Keratinocyte (primary cell): ENCODE data around the gene MARK1. TPM values are rescaled to one million over a fixed set of nuclear protein-coding genes. Genes with fewer than 3 reads are reported as not detected.

Experiments used
- DNase-seq: peaks from one replicate; pipeline ENCODE4 v3.0.0-alpha.2; 2011; ENCODE audit warnings: low read depth, missing footprints, low spot score
- FAIRE-seq: peaks from 2 replicates; lab custom pipeline; 2011; peaks lifted over from hg19 to GRCh38; lab: Jason Lieb, UNC
- H2AFZ ChIP-seq: 2 replicates; pipeline ENCODE4 v1.6.0; 2012; ENCODE audit warnings: low read length, control low read depth, inconsistent platforms; ENCODE audit not compliant: control insufficient read depth
- H3K27ac ChIP-seq: 2 replicates; pipeline ENCODE4 v1.5.1; 2011; ENCODE audit warnings: low read length; ENCODE audit not compliant: control insufficient read depth, insufficient read depth
- H3K27me3 ChIP-seq: 3 replicates; pipeline ENCODE4 v1.6.0; 2011; ENCODE audit warnings: low read length; ENCODE audit not compliant: control insufficient read depth, insufficient read depth; ENCODE audit errors: extremely low read depth
- H3K36me3 ChIP-seq, 2 experiments: 2 replicates in 1 of 2; 3 replicates in 1 of 2; pipeline ENCODE4 v1.5.1; 2011; ENCODE audit warnings: low read length in 2 of 2, mild to moderate bottlenecking in 1 of 2; ENCODE audit not compliant: control insufficient read depth in 2 of 2, insufficient read depth in 2 of 2; ENCODE audit errors: extremely low read depth in 1 of 2
- H3K4me1 ChIP-seq: 3 replicates; pipeline ENCODE4 v1.5.1; 2011; ENCODE audit warnings: low read length; ENCODE audit not compliant: control insufficient read depth, insufficient read depth; ENCODE audit errors: extremely low read depth
- H3K4me2 ChIP-seq: 3 replicates; pipeline ENCODE4 v1.6.0; 2011; ENCODE audit warnings: low read depth, low read length; ENCODE audit not compliant: control insufficient read depth, insufficient read depth; ENCODE audit errors: extremely low read depth
- H3K4me3 ChIP-seq, 3 experiments: fragments of 200-600 bp in 1 of 3; sonication (generic) in 1 of 3; 2 replicates in 2 of 3; 3 replicates in 1 of 3; pipeline ENCODE4 v1.5.1; 2011 to 2016; ENCODE audit warnings: low read length in 3 of 3, mild to moderate bottlenecking in 3 of 3, control low read depth in 2 of 3, inconsistent platforms in 1 of 3, low read depth in 1 of 3, mixed read lengths in 1 of 3, mixed run types in 1 of 3, moderate library complexity in 1 of 3; ENCODE audit not compliant: control insufficient read depth in 2 of 3, insufficient read depth in 2 of 3; ENCODE audit errors: extremely low read depth in 1 of 3
- H3K79me2 ChIP-seq: 2 replicates; pipeline ENCODE4 v1.6.0; 2012; ENCODE audit warnings: low read length; ENCODE audit not compliant: control insufficient read depth, insufficient read depth
- H3K9ac ChIP-seq: 3 replicates; pipeline ENCODE4 v1.6.0; 2011; ENCODE audit warnings: low read length; ENCODE audit not compliant: control insufficient read depth, insufficient read depth; ENCODE audit errors: extremely low read depth
- H3K9me1 ChIP-seq: 3 replicates; pipeline ENCODE4 v1.6.0; 2011; ENCODE audit warnings: low read length; ENCODE audit not compliant: control insufficient read depth, insufficient read depth; ENCODE audit errors: extremely low read depth
- H3K9me3 ChIP-seq: 2 replicates; pipeline ENCODE4 v1.5.1; 2012; ENCODE audit warnings: low read depth, low read length; ENCODE audit not compliant: control insufficient read depth
- H4K20me1 ChIP-seq: 3 replicates; pipeline ENCODE4 v1.6.0; 2011; ENCODE audit warnings: low read length; ENCODE audit not compliant: control insufficient read depth, insufficient read depth; ENCODE audit errors: extremely low read depth
- EZH2 ChIP-seq: IDR thresholded peaks from one replicate; pipeline ENCODE4 v1.6.1; 2012; ENCODE audit warnings: inconsistent platforms, mild to moderate bottlenecking, low read length, moderate library complexity
- dilution Hi-C: fragments of 300-500 bp; cut with MboI; formaldehyde crosslinking; loops from one replicate; pipeline ENCODE4 v1.7.0; 2020; ENCODE audit warnings: low sequenced_read_pairs; ENCODE audit not compliant: extremely low pct_ligation_motif_present
- polyA plus RNA-seq, 5 experiments: library from polyadenylated mRNA; depleted of rRNA in 3 of 5; stranded (reverse) in 3 of 5; stranded (forward) in 1 of 5; unstranded in 1 of 5; fragments of >200 nt; gene quantifications; 1 replicate in 1 of 5; 2 replicates in 3 of 5; 3 replicates in 1 of 5; pipeline versions ENCODE4 v1.2.1 to v1.2.3, GENCODE V29; 2011 to 2012; ENCODE audit warnings: missing spikeins in 2 of 5, low read depth in 1 of 5, low replicate concordance in 1 of 5
- TF ChIP-seq, protein P1 (sequence below), 3 experiments: IDR thresholded peaks in 1 of 3; conservative IDR thresholded peaks in 1 of 3; optimal IDR thresholded peaks in 1 of 3; 2 replicates in 2 of 3; 3 replicates in 1 of 3; pipeline versions ENCODE3 to v1.5.1; 2011; ENCODE audit warnings: low read length in 3 of 3, mild to moderate bottlenecking in 3 of 3, moderate library complexity in 2 of 3, control low read depth in 1 of 3, inconsistent platforms in 1 of 3; ENCODE audit not compliant: insufficient read depth in 2 of 3; ENCODE audit errors: extremely low read depth in 1 of 3

The MARK1 gene
- polyA plus RNA-seq, 1 donor (not counting 4 experiments of a cell fraction or from before 2014, with no cell fraction given): 8.4 TPM

DNA sequence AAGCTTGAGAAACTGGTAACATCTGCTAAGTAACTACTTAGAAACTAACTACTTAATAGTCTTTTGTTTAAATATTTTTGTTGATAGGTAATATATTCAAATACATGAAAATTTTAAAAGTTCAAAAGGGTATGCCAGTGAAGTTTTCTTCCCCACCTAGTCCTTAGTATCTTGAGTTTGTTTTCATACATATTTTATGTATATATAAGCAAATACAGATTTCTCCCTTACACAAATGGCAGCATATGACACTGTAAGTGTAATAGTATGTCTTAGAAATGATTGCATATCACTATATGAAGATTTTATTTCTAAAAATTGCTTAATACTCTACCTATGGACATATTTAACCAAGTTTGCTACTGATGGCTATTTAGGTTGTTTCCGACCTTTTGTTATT is 38.9 kb downstream of the MARK1 start:
- Histone ChIP-seq H3K79me2 (peaks cover 31% of the 10 kb centered on the region), H3K36me3 (no peaks in the 10 kb centered on the region), H3K9me3 (no peaks in the 10 kb centered on the region), H3K9me1 (no peaks in the 10 kb centered on the region), H3K9ac (no peak overlapping the region), H3K27me3 (no peaks in the 10 kb centered on the region), H3K4me2 (no peak overlapping the region), H3K4me3 (no peak overlapping the region), H4K20me1 (no peaks in the 10 kb centered on the region), H3K27ac (no peak overlapping the region), H2AFZ (no peak overlapping the region), H3K4me1 (peaks cover 7% of the 10 kb centered on the region)
- dilution Hi-C loops: no loop called here
- no peak for DNase-seq
- FAIRE-seq: no peak
- TF ChIP-seq, protein P1, sequence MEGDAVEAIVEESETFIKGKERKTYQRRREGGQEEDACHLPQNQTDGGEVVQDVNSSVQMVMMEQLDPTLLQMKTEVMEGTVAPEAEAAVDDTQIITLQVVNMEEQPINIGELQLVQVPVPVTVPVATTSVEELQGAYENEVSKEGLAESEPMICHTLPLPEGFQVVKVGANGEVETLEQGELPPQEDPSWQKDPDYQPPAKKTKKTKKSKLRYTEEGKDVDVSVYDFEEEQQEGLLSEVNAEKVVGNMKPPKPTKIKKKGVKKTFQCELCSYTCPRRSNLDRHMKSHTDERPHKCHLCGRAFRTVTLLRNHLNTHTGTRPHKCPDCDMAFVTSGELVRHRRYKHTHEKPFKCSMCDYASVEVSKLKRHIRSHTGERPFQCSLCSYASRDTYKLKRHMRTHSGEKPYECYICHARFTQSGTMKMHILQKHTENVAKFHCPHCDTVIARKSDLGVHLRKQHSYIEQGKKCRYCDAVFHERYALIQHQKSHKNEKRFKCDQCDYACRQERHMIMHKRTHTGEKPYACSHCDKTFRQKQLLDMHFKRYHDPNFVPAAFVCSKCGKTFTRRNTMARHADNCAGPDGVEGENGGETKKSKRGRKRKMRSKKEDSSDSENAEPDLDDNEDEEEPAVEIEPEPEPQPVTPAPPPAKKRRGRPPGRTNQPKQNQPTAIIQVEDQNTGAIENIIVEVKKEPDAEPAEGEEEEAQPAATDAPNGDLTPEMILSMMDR (optimal IDR thresholded peaks at IDR 0.05 in 1 of 3, IDR thresholded peaks at IDR 0.05 in 1 of 3, conservative IDR thresholded peaks at IDR 0.05 in 1 of 3; ENCODE audit: extremely low read depth in 1 of 3, insufficient read depth in 2 of 3, low read length in 3 of 3): no peak
- TF ChIP-seq EZH2: no peak

DNA sequence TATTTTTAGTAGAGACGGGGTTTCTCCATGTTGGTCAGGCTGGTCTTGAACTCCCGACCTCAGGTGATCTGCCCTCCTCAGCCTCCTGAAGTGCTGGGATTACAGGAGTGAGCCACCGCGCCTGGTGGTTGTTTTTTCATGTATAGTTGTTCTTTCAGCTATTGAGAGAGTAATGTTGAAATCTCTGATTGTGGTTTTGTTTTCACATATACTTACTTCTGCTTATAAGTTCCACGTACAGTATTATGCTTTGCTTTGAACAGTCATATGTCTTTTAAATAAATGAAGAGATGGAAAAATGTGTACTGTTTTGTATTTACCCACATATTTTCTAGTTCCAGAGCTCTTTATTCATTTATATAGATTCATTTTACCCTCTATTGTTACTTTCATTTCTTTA is 44.5 kb downstream of the MARK1 start:
- TF ChIP-seq EZH2: no peak
- TF ChIP-seq, protein P1 (optimal IDR thresholded peaks at IDR 0.05 in 1 of 3, IDR thresholded peaks at IDR 0.05 in 1 of 3, conservative IDR thresholded peaks at IDR 0.05 in 1 of 3; ENCODE audit: extremely low read depth in 1 of 3, insufficient read depth in 2 of 3, low read length in 3 of 3): no peak
- Histone ChIP-seq H3K4me3 (no peak overlapping the region), H3K27me3 (no peaks in the 10 kb centered on the region), H4K20me1 (no peaks in the 10 kb centered on the region), H3K9me1 (no peaks in the 10 kb centered on the region), H3K79me2 (peaks cover 21% of the 10 kb centered on the region), H3K9ac (no peak overlapping the region), H3K4me2 (no peak overlapping the region), H3K36me3 (no peaks in the 10 kb centered on the region), H3K9me3 (peaks cover 5% of the 10 kb centered on the region), H3K4me1 (no peaks in the 10 kb centered on the region), H3K27ac (no peak overlapping the region), H2AFZ (no peak overlapping the region)
- FAIRE-seq (no peak), DNase-seq (no peak)
- dilution Hi-C loops: no loop called here
